Erythroblast (primary cell): ENCODE data around the gene IL11.

Experiments used
- GATA1 ChIP-seq: IDR thresholded peaks from 2 replicates; pipeline ENCODE4 v1.6.1; 2011; ENCODE audit warnings: low read depth, mild to moderate bottlenecking, control low read depth, low read length, moderate library complexity
- POLR2A ChIP-seq: IDR thresholded peaks from 2 replicates; pipeline ENCODE4 v1.6.1; 2011; ENCODE audit warnings: mild to moderate bottlenecking, low read length

DNA sequence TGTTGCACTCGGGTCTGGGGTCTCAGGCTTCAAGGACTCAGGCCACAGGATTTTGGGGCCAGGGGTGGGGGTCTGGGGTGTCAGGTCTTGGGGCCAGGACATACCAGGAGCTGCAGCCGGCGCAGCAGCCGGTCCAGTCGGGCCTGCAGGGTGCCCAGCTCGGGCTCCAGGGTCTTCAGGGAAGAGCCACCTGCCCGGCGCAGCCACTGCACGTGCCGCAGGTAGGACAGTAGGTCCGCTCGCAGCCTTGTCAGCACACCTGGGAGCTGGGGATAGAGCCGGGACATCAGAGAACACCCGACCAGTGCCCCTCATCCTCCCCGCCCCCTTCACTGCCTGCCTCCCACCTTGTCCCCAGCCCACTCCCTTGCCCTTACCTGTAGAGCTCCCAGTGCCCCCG, 2.2 kb downstream of the IL11 start:
- no peak for TF ChIP-seq POLR2A
- TF ChIP-seq GATA1: no peak
